GM18502 (cell line): ENCODE data around the gene ZFAND2A.

Experiments
- ATAC-seq: cut with Tn5 transposase; IDR thresholded peaks from one replicate; pipeline ENCODE4 v1.9.1; 2021; ENCODE audit warnings: mild to moderate bottlenecking; ENCODE audit not compliant: unreplicated experiment, poor library complexity

ZFAND2A gene

DNA sequence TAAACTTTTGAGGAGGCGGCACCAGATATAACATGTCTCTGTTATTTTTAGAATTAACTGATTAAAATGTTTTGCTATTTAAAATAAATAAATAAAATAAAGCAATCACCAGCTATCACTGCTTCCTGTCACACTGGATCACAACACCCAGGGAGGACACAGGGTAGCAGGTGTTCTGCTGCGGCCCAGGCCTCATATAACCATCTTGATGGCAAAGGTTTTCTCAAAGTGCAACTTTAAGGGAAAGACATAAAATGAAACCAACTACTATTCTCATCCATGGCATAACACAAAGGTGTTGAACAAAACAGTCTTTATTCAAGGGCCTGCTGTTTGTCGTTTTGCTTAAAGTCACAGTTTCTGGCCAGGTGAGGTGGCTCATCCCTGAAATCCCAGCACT is 48.8 kb downstream of the ZFAND2A start:
- no peak for ATAC-seq

DNA sequence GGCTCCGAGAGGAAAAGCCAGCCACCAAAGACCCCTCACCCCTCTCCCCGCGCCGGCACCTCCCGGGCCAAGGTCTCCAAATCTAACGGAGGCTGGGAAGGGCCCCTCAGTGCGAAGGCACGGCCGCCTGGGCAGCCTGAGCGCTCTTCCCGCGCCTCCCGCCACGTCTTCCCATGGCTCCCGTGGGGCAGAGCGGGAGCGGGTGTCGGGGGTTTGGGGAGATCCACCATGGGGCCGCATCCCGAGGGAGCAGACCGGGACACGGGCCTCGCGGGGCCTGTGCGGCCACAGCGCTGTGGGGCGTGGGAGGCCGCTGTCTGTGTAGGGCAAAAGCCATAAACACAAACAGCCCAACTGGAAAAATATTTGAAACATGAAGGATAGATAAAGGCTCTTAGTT is 49.6 kb downstream of the ZFAND2A start:
- ATAC-seq, result no peak

DNA sequence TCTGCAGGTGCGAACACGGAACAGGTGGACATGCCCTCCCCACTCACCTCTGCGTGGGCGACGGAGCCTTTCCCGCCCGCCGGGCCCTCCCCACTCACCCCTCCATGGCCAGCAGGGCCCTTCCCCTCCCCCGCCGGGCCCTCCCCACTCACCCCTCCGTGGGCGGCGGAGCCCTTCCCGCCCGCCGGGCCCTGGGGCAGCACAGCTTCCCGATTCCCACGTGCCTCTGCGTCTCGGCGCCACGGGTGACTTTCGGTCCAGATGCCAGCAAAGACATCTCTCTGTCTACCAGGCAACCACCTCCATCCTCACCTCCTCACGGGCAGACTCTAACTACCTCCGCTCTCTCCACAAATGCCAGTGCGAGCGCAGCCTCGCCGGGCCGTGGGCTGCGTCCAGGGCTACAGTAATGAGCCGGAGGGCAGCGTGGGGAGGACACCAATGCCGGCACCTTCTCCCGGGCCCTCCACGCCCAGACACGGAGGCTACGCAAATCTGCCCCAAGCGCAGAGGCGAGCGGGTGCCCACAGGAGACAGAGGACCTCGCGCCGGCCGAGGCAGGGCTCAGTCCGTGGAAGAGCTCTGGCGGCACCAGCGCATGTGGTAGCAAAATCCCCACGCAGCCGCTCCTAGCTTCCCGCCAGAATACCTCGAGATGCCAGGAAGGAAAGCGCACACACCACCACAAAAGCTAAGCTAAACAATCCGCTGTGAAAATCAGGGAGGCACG is 50.2 kb downstream of the ZFAND2A start:
- ATAC-seq, result no peak

DNA sequence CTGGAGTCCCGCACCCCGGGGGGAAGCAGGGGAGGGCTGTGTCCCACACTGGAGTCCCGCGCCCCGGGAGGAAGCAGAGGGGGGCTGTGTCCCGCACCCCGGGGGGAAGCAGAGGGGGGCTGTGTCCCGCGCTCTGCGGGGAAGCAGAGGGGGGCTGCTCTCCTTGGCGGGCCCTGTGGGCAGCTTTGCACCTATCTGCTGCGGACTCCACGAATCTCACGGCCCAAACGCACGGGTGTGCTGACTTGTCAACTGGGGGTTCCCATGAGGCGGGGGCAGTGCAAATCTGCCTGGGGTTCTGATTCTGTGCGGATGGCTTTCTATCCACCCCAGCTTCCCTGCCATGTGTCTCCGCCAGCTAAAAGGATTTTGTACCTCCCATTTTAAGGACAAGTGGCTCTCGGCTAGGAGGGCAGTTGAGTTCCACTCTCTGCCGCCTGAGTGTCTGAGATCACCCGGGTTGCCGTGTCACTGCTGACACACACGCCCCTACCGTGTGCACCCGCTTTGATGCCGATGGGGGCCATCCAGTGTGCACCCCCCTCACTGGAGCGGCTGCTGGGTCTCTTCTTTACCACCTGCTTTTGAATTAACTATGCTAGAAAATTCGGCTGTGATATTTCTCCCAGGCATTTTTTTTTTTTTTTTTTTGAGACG is 51.6 kb downstream of the ZFAND2A start:
- ATAC-seq, result no peak

DNA sequence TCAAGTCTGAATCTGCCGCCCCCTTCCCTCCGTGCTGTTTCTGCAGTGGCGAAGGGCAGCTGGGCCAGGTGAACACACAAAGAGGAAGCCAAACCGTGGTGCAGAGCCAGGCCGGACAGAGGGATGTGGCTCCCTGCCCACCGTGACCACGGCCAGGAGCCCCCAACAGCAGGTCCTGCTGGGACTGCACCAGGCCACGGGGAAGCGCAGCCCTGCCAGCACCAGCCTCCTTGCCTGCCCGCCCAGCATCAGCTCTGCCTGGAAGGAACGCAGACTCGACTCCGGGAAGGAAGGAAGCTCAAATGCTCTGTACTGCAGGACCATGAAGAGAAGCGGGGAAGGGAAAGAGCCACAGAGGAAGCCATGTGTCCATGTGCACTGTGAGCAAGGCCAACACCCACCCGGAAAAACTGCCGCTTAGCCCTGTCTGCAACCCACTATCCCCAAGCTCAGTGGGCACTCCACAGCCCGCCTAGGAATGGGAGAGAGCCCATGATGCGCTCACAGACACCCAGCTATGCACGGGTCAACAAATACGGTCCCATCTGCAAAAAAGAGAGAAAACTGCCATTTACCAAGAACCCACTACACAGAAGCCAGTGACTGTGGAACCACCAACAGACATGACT is 53.1 kb downstream of the ZFAND2A start:
- ATAC-seq, result no peak

GRCh38 chr7:1106063-1106792 is 53.8 kb downstream of the ZFAND2A start:
- ATAC-seq, result no peak

DNA sequence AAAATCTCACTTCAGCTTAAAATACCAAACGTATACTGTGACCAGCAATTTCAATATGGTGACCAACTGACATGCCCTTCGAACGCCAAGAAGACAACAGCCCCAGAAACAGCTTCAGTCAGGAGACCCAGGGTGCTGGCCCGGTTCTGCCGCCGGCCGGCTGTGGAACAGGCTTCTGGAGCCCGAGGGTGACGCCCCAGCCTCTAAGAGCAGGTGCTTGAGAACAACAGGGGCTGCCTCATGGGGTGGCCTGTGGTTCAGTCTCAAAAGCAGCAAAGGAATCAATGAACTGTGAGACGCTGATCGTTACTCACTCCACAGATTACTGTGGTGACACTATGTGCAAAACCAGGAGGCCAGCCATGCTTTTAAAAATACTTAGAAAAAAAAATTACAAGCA is 54.8 kb downstream of the ZFAND2A start:
- ATAC-seq, result no peak

DNA sequence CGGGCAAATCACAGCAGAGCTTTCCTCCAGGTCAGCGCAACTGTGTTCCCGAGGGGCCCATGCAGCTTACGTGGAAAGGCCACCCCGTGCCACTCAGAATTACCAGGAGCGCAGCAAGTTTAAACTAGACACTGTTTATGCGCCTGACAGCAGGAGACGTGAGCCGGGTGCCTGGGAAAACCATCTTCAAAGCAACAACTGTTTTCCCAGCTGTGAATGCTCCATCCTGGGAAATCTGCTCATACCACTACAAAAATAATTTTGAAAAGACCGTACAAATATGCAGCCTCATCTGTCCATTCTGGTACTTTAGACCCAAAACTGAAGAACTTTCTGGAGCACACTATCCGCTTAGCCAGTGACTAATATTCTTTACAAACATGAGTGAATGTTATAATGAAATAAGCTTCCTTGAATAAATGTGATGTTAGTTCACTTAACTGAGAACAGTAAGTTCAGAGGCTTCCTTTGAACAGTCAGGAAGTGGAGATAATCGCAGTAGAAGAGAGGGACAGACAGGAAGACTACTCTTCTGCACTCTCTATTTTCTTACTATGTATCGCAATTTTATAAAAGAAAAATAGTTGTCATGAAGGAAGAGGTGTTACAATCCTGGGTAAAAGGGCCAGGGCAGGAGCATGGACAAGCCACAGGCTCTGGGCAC is 55.3 kb downstream of the ZFAND2A start:
- ATAC-seq, result no peak

GRCh38 chr7:1103789-1104515 is 56.0 kb downstream of the ZFAND2A start:
- peak; percentile 2 for ATAC-seq

DNA sequence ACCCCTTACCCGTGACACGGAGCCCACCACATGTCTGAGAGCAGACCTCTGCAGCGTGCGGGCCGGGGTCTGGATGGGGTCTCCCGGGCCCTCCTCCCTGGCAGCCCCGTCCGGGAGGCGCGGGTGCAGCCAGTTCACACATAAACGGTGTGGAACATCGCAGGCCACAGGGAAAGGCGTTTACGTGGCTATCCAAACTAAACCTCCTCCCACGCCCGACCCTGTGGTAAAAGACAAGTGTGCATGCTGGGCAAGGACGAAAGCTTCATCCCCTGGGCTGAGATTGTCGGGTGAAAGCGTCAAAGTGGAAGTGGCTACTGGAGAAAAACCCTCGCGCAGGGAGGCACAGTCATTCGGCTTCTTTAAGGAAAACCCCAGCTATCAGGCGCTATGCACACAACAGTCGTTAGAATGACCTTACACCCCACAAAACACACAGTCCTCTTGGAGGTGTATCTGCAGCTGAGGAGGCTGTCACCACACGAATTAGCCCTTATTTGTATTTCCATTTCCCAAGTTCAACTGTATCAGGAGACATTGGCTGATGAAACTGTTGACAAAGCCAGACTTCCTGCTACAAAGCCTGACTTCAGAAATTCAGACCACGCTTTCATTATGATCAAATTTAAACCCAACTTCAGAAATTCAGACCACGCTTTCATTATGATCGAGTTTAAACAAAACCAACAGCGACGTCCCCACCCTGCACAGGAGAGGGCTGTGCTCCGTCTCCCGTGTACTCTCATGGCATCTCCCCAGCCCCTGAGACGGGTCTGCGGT is 56.8 kb downstream of the ZFAND2A start:
- peak; percentile 48 for ATAC-seq
